GM12865 (cell line): ENCODE data around the gene PIK3CB.

ENCODE experiments used
- DNase-seq: peaks from one replicate; pipeline ENCODE4 v3.0.0; 2010; ENCODE audit warnings: low read depth
- H3K4me3 ChIP-seq: 2 replicates; pipeline ENCODE4 v1.5.1; 2011; ENCODE audit warnings: mild to moderate bottlenecking, low read depth, low read length, control low read depth
- CTCF ChIP-seq: IDR thresholded peaks from 2 replicates; pipeline ENCODE4 v1.5.1; 2011; ENCODE audit warnings: low read length, control low read depth, low read depth, inconsistent platforms; ENCODE audit not compliant: insufficient read depth; ENCODE audit errors: missing control alignments

The PIK3CB gene

GRCh38 chr3:138834596-138835396, at the start of gene PIK3CB:
PIK3CB (minus strand) TSS chr3:138834928; CDS start chr3:138759343, 75,585 bp downstream.
- TF ChIP-seq CTCF = no peak
- DNase-seq = peak; percentile 91
- peak within 1 kb of the TSS; percentile 91 for H3K4me3 ChIP-seq

GRCh38 chr3:138881233-138881632, 46.5 kb upstream of the PIK3CB start:
- no peak for TF ChIP-seq CTCF
- no peak overlapping the region for H3K4me3 ChIP-seq
- no peak for DNase-seq

- no peak overlapping the region for H3K4me3 ChIP-seq
- no peak for DNase-seq
- TF ChIP-seq CTCF = no peak
These were observed 45.0 kb upstream of the PIK3CB start for GRCh38 chr3:138879541-138880380.

GRCh38 chr3:138877226-138877625, 42.5 kb upstream of the PIK3CB start:
- no peak overlapping the region for H3K4me3 ChIP-seq
- no peak for TF ChIP-seq CTCF
- DNase-seq = peak; percentile 21

- no peak overlapping the region for H3K4me3 ChIP-seq
- TF ChIP-seq CTCF = no peak
- DNase-seq = peak; percentile 17
These were observed 41.3 kb upstream of the PIK3CB start for GRCh38 chr3:138875754-138876664.

- TF ChIP-seq CTCF = no peak
- H3K4me3 ChIP-seq = no peak overlapping the region
- DNase-seq = no peak
These were observed 40.5 kb upstream of the PIK3CB start for GRCh38 chr3:138875096-138875753.
